MM.1S (cell line): ENCODE data around the gene XPNPEP2.

Source experiments
- DNase-seq: peaks from one replicate; pipeline ENCODE4 v3.0.0-alpha.2; 2015
- H2AFZ ChIP-seq: fragments of 300-600 bp; sonication (generic); 2 replicates; pipeline ENCODE4 v1.6.0; 2016; ENCODE audit warnings: antibody characterized with exemption, low read length
- H3F3A ChIP-seq: fragments of 300-600 bp; sonication (generic); 2 replicates; pipeline ENCODE4 v1.6.1; 2016; ENCODE audit warnings: mild to moderate bottlenecking, antibody characterized with exemption, low read length, moderate library complexity, mixed read lengths; ENCODE audit not compliant: insufficient read depth
- H3K27ac ChIP-seq: fragments of 300-600 bp; sonication (generic); 2 replicates; pipeline ENCODE4 v1.5.1; 2016; ENCODE audit warnings: mild to moderate bottlenecking, low read length
- H3K27me3 ChIP-seq: fragments of 300-600 bp; sonication (generic); replicated peaks from 2 replicates; pipeline ENCODE4 v1.6.0; 2016; ENCODE audit warnings: low read length; ENCODE audit not compliant: insufficient read depth
- H3K36me3 ChIP-seq: fragments of 300-600 bp; sonication (generic); replicated peaks from 2 replicates; pipeline ENCODE4 v1.6.1; 2016; ENCODE audit warnings: mild to moderate bottlenecking, low read length, mixed read lengths; ENCODE audit not compliant: insufficient read depth
- H3K4me1 ChIP-seq: fragments of 300-600 bp; sonication (generic); 2 replicates; pipeline ENCODE4 v1.6.1; 2016; ENCODE audit warnings: low read length, mixed read lengths
- H3K4me2 ChIP-seq: fragments of 300-600 bp; sonication (generic); 2 replicates; pipeline ENCODE4 v1.6.0; 2016; ENCODE audit warnings: low read depth, low read length
- H3K4me3 ChIP-seq: fragments of 300-600 bp; sonication (generic); 2 replicates; pipeline ENCODE4 v1.5.1; 2016; ENCODE audit warnings: low read length, mixed read lengths
- H3K79me2 ChIP-seq: fragments of 300-600 bp; sonication (generic); 2 replicates; pipeline ENCODE4 v1.6.1; 2016; ENCODE audit warnings: mixed run types, low read length, mixed read lengths
- H3K9ac ChIP-seq: fragments of 300-600 bp; sonication (generic); 2 replicates; pipeline ENCODE4 v1.6.1; 2016; ENCODE audit warnings: low read length, mixed read lengths
- H3K9me2 ChIP-seq: fragments of 300-600 bp; sonication (generic); replicated peaks from 2 replicates; pipeline ENCODE4 v1.6.1; 2016; ENCODE audit warnings: mild to moderate bottlenecking, low read length, mixed read lengths; ENCODE audit not compliant: insufficient read depth
- H3K9me3 ChIP-seq: fragments of 300-600 bp; sonication (generic); replicated peaks from 2 replicates; pipeline ENCODE4 v1.6.1; 2016; ENCODE audit warnings: mild to moderate bottlenecking, low read length, mixed read lengths; ENCODE audit not compliant: insufficient read depth
- H4K20me1 ChIP-seq: fragments of 300-600 bp; sonication (generic); 2 replicates; pipeline ENCODE4 v1.6.1; 2016; ENCODE audit warnings: mild to moderate bottlenecking, low read length, moderate library complexity, mixed read lengths; ENCODE audit not compliant: insufficient read depth
- CTCF ChIP-seq: fragments of 300-600 bp; sonication (generic); IDR thresholded peaks from 2 replicates; pipeline ENCODE4 v1.5.1; 2016; ENCODE audit warnings: antibody characterized with exemption, low read length, mixed read lengths
- EZH2 ChIP-seq: fragments of 300-600 bp; sonication (generic); optimal IDR thresholded peaks from 2 replicates; pipeline ENCODE3; 2017; ENCODE audit warnings: low read depth, mild to moderate bottlenecking, antibody characterized with exemption, low read length, mixed read lengths
- EZH2phosphoT487 ChIP-seq: fragments of 300-600 bp; sonication (generic); IDR thresholded peaks from 2 replicates; pipeline ENCODE4 v1.6.1; 2018; ENCODE audit warnings: antibody characterized with exemption, low read length

XPNPEP2 gene

GRCh38 chrX:129777218-129778030 is 38.6 kb downstream of the XPNPEP2 start:
- no peaks in the 10 kb centered on the region; the same call in 1 of the 2 replicates for H4K20me1 ChIP-seq
- peaks cover 59% of the 10 kb centered on the region for H3F3A ChIP-seq
- H3K27ac ChIP-seq = peak overlapping the region; percentile 98
- H3K9ac ChIP-seq = peak overlapping the region; percentile 90
- TF ChIP-seq EZH2phosphoT487 (no peak), EZH2 (no peak), CTCF (no peak)
- peaks cover 57% of the 10 kb centered on the region for H3K4me1 ChIP-seq
- H3K27me3 ChIP-seq = no peaks in the 10 kb centered on the region
- H3K79me2 ChIP-seq = peaks cover 39% of the 10 kb centered on the region
- H3K9me3 ChIP-seq = no peaks in the 10 kb centered on the region
- H2AFZ ChIP-seq = peak overlapping the region; percentile 29; the same call in 1 of the 2 replicates
- H3K36me3 ChIP-seq = no peaks in the 10 kb centered on the region
- peak overlapping the region; percentile 84 for H3K4me2 ChIP-seq
- DNase-seq = peak; percentile 90
- no peaks in the 10 kb centered on the region for H3K9me2 ChIP-seq
- H3K4me3 ChIP-seq = peak overlapping the region; percentile 61

- Histone ChIP-seq H4K20me1 (no peaks in the 10 kb centered on the region; the same call in 1 of the 2 replicates), H3K4me2 (peak overlapping the region; percentile 76), H3K79me2 (peaks cover 56% of the 10 kb centered on the region), H3K9me2 (no peaks in the 10 kb centered on the region), H3K9ac (peak overlapping the region; percentile 89), H3K4me3 (peak overlapping the region; percentile 91), H3K4me1 (peaks cover 63% of the 10 kb centered on the region), H3K27me3 (no peaks in the 10 kb centered on the region), H3K9me3 (no peaks in the 10 kb centered on the region), H3K36me3 (no peaks in the 10 kb centered on the region), H3F3A (peaks cover 41% of the 10 kb centered on the region), H2AFZ (no peak overlapping the region), H3K27ac (peak overlapping the region; percentile 91)
- DNase-seq = no peak
- no peak for TF ChIP-seq CTCF
- no peak for TF ChIP-seq EZH2phosphoT487
- no peak for TF ChIP-seq EZH2
Measured at GRCh38 chrX:129779086-129779672, 40.4 kb downstream of the XPNPEP2 start.

GRCh38 chrX:129779747-129780146 is 41.0 kb downstream of the XPNPEP2 start, which contains the start of gene SASH3:
Gene SASH3, plus strand, starts transcription at chrX:129779949. Its CDS starts 149 bp downstream, at chrX:129780098.
- peaks cover 65% of the 10 kb centered on the region for H3K4me1 ChIP-seq
- TF ChIP-seq EZH2phosphoT487 (no peak), CTCF (no peak), EZH2 (no peak)
- no peaks in the 10 kb centered on the region for H3K27me3 ChIP-seq
- H3K9me3 ChIP-seq = no peaks in the 10 kb centered on the region
- H3K9me2 ChIP-seq = no peaks in the 10 kb centered on the region
- H4K20me1 ChIP-seq = no peaks in the 10 kb centered on the region; the same call in 1 of the 2 replicates
- no peaks in the 10 kb centered on the region for H3K36me3 ChIP-seq
- H3K4me3 ChIP-seq = peak within 1 kb of the TSS; percentile 91
- DNase-seq = peak; percentile 92
- peak within 1 kb of the TSS; percentile 89 for H3K9ac ChIP-seq
- H3K4me2 ChIP-seq = peak within 1 kb of the TSS; percentile 76
- no peak within 1 kb of the TSS for H2AFZ ChIP-seq
- H3K79me2 ChIP-seq = peaks cover 62% of the 10 kb centered on the region
- peak within 1 kb of the TSS; percentile 91 for H3K27ac ChIP-seq
- H3F3A ChIP-seq = peaks cover 41% of the 10 kb centered on the region
